GM06990 (cell line): ENCODE data around the gene PLXNA2.

Source experiments
- DNase-seq: peaks from one replicate; pipeline ENCODE4 v3.0.0-alpha.2; 2011; ENCODE audit not compliant: insufficient read length; ENCODE audit errors: extremely low read depth
- H3K27me3 ChIP-seq: replicated peaks from 2 replicates; pipeline ENCODE4 v1.6.0; 2011; ENCODE audit warnings: low read length; ENCODE audit not compliant: control insufficient read depth, insufficient read depth
- H3K36me3 ChIP-seq: 2 replicates; pipeline ENCODE4 v1.5.1; 2011; ENCODE audit warnings: low read length; ENCODE audit not compliant: control insufficient read depth, insufficient read depth
- H3K4me3 ChIP-seq: replicated peaks from 2 replicates; pipeline ENCODE4 v1.5.1; 2011; ENCODE audit warnings: low read depth, mild to moderate bottlenecking, control low read depth, low read length
- TF ChIP-seq, protein P1 (sequence below): IDR thresholded peaks from 2 replicates; pipeline ENCODE4 v1.5.1; 2011; ENCODE audit warnings: low read length, control low read depth, mild to moderate bottlenecking, inconsistent platforms; ENCODE audit not compliant: insufficient read depth, poor library complexity, severe bottlenecking

The PLXNA2 gene

DNA sequence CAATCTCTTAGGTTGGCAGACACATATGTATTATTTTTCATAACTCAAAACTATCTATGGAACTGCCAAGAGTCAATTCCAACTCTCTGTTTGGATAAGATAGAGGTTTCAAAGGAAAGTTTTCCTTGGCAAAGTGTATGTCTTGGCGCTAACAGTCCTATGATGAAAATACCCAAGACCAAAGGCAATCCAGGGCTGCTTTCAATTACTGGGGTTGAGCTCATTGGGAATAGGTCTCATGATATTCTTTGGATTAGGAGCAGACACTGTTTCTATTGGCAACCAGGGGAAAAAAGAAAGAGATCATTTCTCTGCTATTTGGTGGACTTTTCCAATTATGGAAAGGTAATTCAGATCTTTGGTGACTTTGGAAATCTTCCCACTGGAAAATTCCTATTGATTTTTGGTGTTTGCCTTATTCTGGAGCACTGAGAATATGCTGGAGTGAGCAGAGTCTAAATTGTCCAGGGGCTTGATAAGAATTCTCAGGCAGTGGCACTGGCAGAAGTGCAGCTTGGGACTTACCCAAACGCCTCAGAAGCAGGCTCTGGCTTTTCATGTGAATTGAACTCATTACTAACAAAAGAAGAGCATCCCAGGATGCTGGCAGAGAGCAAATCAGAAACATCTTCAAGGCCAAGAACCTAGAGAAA lies 20.4 kb upstream of the PLXNA2 start:
- TF ChIP-seq, protein P1, sequence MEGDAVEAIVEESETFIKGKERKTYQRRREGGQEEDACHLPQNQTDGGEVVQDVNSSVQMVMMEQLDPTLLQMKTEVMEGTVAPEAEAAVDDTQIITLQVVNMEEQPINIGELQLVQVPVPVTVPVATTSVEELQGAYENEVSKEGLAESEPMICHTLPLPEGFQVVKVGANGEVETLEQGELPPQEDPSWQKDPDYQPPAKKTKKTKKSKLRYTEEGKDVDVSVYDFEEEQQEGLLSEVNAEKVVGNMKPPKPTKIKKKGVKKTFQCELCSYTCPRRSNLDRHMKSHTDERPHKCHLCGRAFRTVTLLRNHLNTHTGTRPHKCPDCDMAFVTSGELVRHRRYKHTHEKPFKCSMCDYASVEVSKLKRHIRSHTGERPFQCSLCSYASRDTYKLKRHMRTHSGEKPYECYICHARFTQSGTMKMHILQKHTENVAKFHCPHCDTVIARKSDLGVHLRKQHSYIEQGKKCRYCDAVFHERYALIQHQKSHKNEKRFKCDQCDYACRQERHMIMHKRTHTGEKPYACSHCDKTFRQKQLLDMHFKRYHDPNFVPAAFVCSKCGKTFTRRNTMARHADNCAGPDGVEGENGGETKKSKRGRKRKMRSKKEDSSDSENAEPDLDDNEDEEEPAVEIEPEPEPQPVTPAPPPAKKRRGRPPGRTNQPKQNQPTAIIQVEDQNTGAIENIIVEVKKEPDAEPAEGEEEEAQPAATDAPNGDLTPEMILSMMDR, result no peak
- no peak for DNase-seq
- H3K27me3 ChIP-seq, result peaks cover 2% of the 10 kb centered on the region
- no peaks in the 10 kb centered on the region for H3K36me3 ChIP-seq
- H3K4me3 ChIP-seq, result no peak overlapping the region

DNA sequence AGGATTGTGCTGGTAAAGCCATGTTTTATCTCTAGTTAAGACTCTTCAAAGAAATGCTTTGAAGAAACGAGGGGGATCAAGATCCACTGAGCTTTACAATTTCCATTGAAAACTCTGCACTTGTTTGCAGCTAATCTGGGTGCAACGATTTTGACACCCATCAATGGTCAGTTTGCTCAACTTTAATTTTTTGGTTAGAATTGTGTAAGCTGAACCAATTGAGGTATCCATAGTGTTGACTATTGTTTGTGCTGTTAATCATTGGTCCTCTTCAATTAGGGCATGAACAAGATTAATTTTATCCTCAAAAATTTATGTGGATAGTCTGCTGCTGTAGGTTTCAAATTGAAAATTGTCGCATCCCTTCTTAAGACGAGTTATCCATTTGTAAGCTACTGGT lies 17.7 kb upstream of the PLXNA2 start:
- no peaks in the 10 kb centered on the region for H3K36me3 ChIP-seq
- H3K4me3 ChIP-seq, result no peak overlapping the region
- peaks cover 2% of the 10 kb centered on the region for H3K27me3 ChIP-seq
- no peak for DNase-seq
- TF ChIP-seq, protein P1, result no peak

DNA sequence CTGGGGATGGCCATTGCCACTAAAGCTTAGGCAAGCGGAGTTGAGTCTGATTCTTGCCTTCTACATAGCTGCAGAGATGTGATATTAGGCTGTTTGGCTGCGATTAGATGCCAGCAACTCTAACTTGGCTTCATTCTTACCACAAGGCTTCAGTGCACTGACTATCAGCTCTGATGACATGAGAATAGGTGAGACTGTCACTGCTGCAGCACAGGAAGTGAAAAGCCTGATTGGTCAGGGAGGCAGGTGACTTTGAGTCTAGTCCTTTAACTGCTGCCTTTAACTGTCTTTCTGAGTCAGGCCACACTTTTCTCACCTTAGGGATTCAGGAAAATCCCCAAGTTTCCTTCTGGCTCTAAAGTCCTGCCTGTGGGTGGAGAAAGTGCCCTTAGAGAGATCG lies 14.1 kb upstream of the PLXNA2 start:
- no peak for DNase-seq
- TF ChIP-seq, protein P1, result no peak
- Histone ChIP-seq H3K4me3 (no peak overlapping the region), H3K36me3 (no peaks in the 10 kb centered on the region), H3K27me3 (no peaks in the 10 kb centered on the region; the same call in 1 of the 2 replicates)

DNA sequence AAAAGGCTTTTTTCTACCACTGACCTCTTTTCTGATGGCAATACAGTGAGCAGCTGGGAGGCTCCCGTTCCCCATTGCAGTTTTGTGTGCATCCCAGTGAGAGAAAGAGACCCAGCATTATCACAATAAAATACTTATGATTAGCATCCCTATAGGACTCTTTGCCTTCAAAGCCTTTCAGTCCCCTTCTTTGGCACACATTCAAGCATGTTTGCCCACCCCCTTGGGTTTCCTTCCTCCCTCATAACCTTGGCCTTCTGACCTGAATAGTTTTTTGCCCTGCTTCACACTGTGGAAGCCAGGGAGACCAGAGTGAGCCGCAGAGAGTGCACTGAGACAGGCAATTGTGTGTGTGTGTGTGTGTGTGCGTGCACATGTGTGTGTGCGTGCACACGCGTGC lies 13.2 kb upstream of the PLXNA2 start:
- Histone ChIP-seq H3K27me3 (no peaks in the 10 kb centered on the region; the same call in 1 of the 2 replicates), H3K36me3 (no peaks in the 10 kb centered on the region), H3K4me3 (no peak overlapping the region)
- no peak for DNase-seq
- TF ChIP-seq, protein P1, result no peak

DNA sequence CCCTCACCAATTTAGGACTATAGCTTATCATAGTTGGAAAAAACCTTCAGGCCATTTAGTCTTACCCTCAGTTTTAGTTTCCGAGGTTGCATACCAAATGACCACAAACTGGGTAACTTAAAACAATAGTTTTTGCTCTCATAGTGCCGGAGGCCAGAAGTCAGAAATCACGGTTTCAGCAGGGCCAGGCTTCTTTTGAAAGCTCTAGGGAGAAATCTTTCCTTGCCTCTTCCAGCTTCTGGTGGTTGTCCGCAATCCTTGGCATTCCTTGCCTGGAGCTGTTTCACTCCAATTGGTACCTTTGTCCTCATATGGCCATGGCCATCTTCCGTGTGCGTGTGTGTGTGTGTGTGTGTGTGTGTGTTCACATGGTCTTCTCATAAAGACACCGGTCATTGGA lies 12.4 kb upstream of the PLXNA2 start:
- TF ChIP-seq, protein P1, result no peak

DNA sequence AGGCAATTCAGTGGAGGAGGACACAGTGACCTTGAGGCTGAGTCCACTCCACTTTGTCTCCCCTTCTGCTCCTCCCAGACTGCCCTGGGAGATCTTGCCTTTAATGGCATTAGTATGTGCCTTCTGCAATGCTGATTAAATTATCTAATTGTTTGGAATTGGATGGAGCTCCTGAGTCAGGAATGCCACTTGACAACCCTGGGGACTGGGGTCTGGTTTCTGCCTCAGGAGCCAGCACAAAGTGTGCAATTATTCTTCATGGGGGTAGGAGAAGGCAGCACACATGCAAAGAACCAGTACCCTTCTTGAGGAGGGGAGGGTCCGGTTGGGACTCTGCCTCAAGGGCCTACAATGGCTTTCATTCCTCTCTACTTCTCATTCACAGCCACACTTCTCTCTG lies 11.9 kb upstream of the PLXNA2 start:
- TF ChIP-seq, protein P1, result no peak
- Histone ChIP-seq H3K27me3 (no peaks in the 10 kb centered on the region), H3K4me3 (no peak overlapping the region), H3K36me3 (no peaks in the 10 kb centered on the region)
- DNase-seq, result no peak

More for the DNA sequence above, 12.4 kb upstream of the PLXNA2 start:
- Histone ChIP-seq H3K36me3 (no peaks in the 10 kb centered on the region), H3K27me3 (no peaks in the 10 kb centered on the region; the same call in 1 of the 2 replicates), H3K4me3 (no peak overlapping the region)
- DNase-seq, result no peak
